Smooth muscle cell (in vitro differentiated cells): Measurements from ENCODE around the gene HSPE1. TPM values are rescaled to one million over a fixed set of nuclear protein-coding genes. Genes with fewer than 3 reads are reported as not detected.

ENCODE experiments used
- DNase-seq: peaks from one replicate; lab custom pipeline; 2025; ENCODE audit not compliant: unreplicated experiment; lab: John Stamatoyannopoulos, UW
- H2AFZ ChIP-seq: fragments of 200-600 bp; sonication (generic); 2 replicates; pipeline ENCODE4 v1.6.0; 2016; ENCODE audit warnings: antibody characterized with exemption, low read depth, mild to moderate bottlenecking
- H3F3A ChIP-seq: fragments of 200-600 bp; sonication (generic); 2 replicates; pipeline ENCODE4 v1.6.0; 2017; ENCODE audit warnings: antibody characterized with exemption, low read depth
- H3K27ac ChIP-seq: fragments of 200-600 bp; sonication (generic); 2 replicates; pipeline ENCODE4 v1.5.1; 2016; ENCODE audit warnings: low read depth, mild to moderate bottlenecking
- H3K27me3 ChIP-seq: fragments of 200-600 bp; sonication (generic); 2 replicates; pipeline ENCODE4 v1.6.1; 2016; ENCODE audit warnings: low read depth, mild to moderate bottlenecking
- H3K36me3 ChIP-seq: fragments of 200-600 bp; sonication (generic); 2 replicates; pipeline ENCODE4 v1.5.1; 2016; ENCODE audit warnings: low read depth
- H3K4me1 ChIP-seq: fragments of 200-600 bp; sonication (generic); 2 replicates; pipeline ENCODE4 v1.5.1; 2016; ENCODE audit warnings: low read depth
- H3K4me2 ChIP-seq: fragments of 200-600 bp; sonication (generic); 2 replicates; pipeline ENCODE4 v1.6.0; 2016; ENCODE audit warnings: mild to moderate bottlenecking
- H3K4me3 ChIP-seq: fragments of 200-600 bp; sonication (generic); 2 replicates; pipeline ENCODE4 v1.5.1; 2016; ENCODE audit warnings: mild to moderate bottlenecking
- H3K79me2 ChIP-seq: fragments of 200-600 bp; sonication (generic); 2 replicates; pipeline ENCODE4 v1.6.0; 2016; ENCODE audit warnings: low read depth, mild to moderate bottlenecking
- H3K9ac ChIP-seq: fragments of 200-600 bp; sonication (generic); 2 replicates; pipeline ENCODE4 v1.6.0; 2016; ENCODE audit warnings: low read depth
- H3K9me3 ChIP-seq: fragments of 200-600 bp; sonication (generic); replicated peaks from 2 replicates; pipeline ENCODE4 v1.5.1; 2016; ENCODE audit warnings: low read depth
- H4K20me1 ChIP-seq: fragments of 200-600 bp; sonication (generic); 2 replicates; pipeline ENCODE4 v1.6.0; 2016; ENCODE audit warnings: low read depth
- WGBS: methylation state at CpG from one replicate; pipeline ENCODE4 v1.1.7; 2016; ENCODE audit warnings: low lambda C conversion rate; 5-methylcytosine and 5-hydroxymethylcytosine counted together
- polyA plus RNA-seq: library from polyadenylated mRNA; unstranded; fragments of >200 nt; fragmentation: Nextera tagmentation; extraction: Ambion mirVana; gene quantifications from 2 replicates; pipeline ENCODE4 v1.2.1, GENCODE V29; 2016
- total RNA-seq: library from RNA; depleted of rRNA; stranded (reverse); fragments of >200 nt; gene quantifications from 2 replicates; pipeline ENCODE4 v1.2.3, GENCODE V29; 2014
- TF ChIP-seq, protein P1 (sequence below): fragments of 200-600 bp; sonication (generic); IDR thresholded peaks from 2 replicates; pipeline ENCODE4 v1.5.1; 2017; ENCODE audit warnings: borderline replicate concordance, mild to moderate bottlenecking, antibody characterized with exemption; ENCODE audit not compliant: insufficient read depth, poor library complexity, severe bottlenecking

Gene HSPE1
- total and polyA plus RNA-seq, 2 experiments from 2014 or later: 132 to 158 TPM

DNA sequence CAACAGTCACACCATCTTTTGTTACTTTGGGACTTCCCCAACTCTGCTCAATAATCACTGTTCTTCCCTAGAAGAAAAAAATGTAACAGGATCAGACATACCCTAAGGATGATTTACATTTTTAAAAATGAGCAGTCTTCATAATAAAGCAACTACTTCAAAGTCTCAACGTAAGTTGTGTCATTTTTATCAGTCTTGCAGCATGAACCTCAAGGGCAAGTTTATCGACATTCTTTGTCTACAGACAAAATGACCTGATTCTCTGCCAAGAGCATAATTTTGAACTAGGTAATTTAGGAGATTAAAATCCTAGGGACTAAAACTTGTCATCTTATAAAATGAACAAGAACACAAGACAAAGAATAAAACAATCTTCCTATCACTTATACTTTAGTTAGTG lies 2.9 kb upstream of the HSPE1 start:
- Histone ChIP-seq H3K9me3 (no peaks in the 10 kb centered on the region), H3K27ac (peak overlapping the region; percentile 98), H3K4me1 (peaks cover 32% of the 10 kb centered on the region), H3K4me3 (peak overlapping the region; percentile 86), H3K9ac (peak overlapping the region; percentile 92), H3K36me3 (peaks cover 12% of the 10 kb centered on the region), H3K4me2 (peak overlapping the region; percentile 97), H3K27me3 (no peaks in the 10 kb centered on the region), H3K79me2 (peaks cover 87% of the 10 kb centered on the region), H3F3A (peaks cover 9% of the 10 kb centered on the region), H2AFZ (no peak overlapping the region), H4K20me1 (peaks cover 43% of the 10 kb centered on the region)
- TF ChIP-seq, protein P1, sequence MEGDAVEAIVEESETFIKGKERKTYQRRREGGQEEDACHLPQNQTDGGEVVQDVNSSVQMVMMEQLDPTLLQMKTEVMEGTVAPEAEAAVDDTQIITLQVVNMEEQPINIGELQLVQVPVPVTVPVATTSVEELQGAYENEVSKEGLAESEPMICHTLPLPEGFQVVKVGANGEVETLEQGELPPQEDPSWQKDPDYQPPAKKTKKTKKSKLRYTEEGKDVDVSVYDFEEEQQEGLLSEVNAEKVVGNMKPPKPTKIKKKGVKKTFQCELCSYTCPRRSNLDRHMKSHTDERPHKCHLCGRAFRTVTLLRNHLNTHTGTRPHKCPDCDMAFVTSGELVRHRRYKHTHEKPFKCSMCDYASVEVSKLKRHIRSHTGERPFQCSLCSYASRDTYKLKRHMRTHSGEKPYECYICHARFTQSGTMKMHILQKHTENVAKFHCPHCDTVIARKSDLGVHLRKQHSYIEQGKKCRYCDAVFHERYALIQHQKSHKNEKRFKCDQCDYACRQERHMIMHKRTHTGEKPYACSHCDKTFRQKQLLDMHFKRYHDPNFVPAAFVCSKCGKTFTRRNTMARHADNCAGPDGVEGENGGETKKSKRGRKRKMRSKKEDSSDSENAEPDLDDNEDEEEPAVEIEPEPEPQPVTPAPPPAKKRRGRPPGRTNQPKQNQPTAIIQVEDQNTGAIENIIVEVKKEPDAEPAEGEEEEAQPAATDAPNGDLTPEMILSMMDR: no peak
- DNase-seq: no peak
- 36% methylated on average over 2 of the region's 2 CpGs for WGBS

DNA sequence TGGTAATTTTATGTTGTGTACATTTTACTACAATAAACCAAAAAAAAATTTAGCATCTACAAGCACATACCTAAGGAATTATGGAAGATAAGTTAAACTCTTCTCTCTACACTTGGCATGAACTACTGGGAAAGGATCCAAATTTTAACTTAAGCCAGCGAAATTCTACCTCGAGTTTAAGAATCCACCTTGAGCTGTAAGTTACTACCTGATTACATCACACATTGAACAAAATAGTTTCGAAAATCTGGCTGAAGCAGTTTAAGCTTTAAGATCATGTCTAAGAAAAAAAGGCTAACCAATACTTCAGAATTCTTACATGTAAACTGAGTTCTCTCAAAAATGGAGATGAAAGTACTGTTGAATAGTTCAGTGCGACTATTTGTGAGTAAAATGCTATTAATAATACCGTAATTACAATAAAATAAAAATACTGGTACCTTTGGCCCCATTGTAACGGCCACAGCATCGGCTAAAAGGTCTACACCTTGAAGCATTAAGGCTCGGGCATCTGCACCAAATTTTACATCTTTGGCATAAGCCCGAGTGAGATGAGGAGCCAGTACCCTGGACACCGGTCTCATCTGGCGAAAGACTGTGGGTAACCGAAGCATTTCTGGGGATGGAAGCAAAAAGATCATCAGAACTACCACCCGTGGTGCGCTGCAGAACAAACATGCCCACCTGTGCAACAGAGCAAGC lies 1.8 kb upstream of the HSPE1 start:
- H3K9ac ChIP-seq: peak overlapping the region; percentile 92
- no peaks in the 10 kb centered on the region for H3K27me3 ChIP-seq
- no peaks in the 10 kb centered on the region for H3K9me3 ChIP-seq
- peak overlapping the region; percentile 98 for H3K27ac ChIP-seq
- peaks cover 38% of the 10 kb centered on the region for H3K4me1 ChIP-seq
- 12% methylated on average over 14 of the region's 14 CpGs for WGBS
- H3K4me2 ChIP-seq: peak overlapping the region; percentile 97
- no peak overlapping the region for H2AFZ ChIP-seq
- H3K79me2 ChIP-seq: peaks cover 88% of the 10 kb centered on the region
- no peak for DNase-seq
- peaks cover 38% of the 10 kb centered on the region for H4K20me1 ChIP-seq
- H3F3A ChIP-seq: no peaks in the 10 kb centered on the region
- TF ChIP-seq, protein P1: no peak
- H3K4me3 ChIP-seq: peak overlapping the region; percentile 86
- peaks cover 17% of the 10 kb centered on the region for H3K36me3 ChIP-seq

DNA sequence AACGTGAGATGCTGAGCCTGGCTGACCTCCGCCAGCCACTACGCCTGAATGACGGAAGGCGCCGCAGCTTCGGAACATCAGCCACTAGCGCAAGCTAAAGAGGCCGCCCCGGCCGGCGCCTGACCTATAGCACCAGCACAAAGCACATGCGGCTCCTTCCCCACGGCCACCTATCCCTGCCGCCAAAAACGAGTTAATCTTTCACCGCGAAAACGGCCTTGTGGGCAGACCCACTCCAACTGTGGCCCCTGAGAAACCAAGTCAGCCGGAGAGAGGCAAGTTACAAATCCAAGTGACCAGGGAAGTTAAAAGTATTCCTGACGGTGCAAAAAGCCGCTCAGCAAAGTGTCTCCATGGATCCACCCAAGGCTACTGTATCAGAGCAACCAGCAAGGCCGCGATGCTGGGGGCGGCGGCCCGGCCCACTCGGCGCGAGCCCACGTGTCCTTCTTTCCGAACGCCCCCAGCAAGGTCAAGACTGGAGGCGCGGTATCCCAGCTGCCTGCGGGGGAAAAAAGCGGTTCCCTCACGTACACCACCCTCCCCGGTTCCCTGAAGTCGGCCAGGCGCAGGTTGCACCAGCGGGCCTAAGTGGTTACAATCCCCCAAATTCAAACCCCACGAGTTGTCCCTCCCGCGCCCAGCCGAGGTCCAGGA lies 1.1 kb upstream of the HSPE1 start:
- Histone ChIP-seq H3K27ac (peak overlapping the region; percentile 98), H3K9ac (peak overlapping the region; percentile 92), H3K36me3 (peaks cover 17% of the 10 kb centered on the region), H3K4me3 (peak overlapping the region; percentile 86), H3K27me3 (no peaks in the 10 kb centered on the region), H3K4me1 (peaks cover 38% of the 10 kb centered on the region), H2AFZ (no peak overlapping the region), H4K20me1 (peaks cover 38% of the 10 kb centered on the region), H3K4me2 (peak overlapping the region; percentile 97), H3K9me3 (no peaks in the 10 kb centered on the region), H3K79me2 (peaks cover 88% of the 10 kb centered on the region), H3F3A (no peaks in the 10 kb centered on the region)
- under 1% methylated on average over 43 of the region's 46 CpGs for WGBS
- DNase-seq: peak; percentile 33
- TF ChIP-seq, protein P1: no peak
